GM12865 (cell line): Measurements from ENCODE around the gene TBKBP1.
A peak's percentile ranks its signal among the peaks of the same experiment; 100 is the strongest.

Source experiments
- DNase-seq: peaks from one replicate; pipeline ENCODE4 v3.0.0; 2010; ENCODE audit warnings: low read depth
- H3K4me3 ChIP-seq: 2 replicates; pipeline ENCODE4 v1.5.1; 2011; ENCODE audit warnings: mild to moderate bottlenecking, low read depth, low read length, control low read depth
- CTCF ChIP-seq: IDR thresholded peaks from 2 replicates; pipeline ENCODE4 v1.5.1; 2011; ENCODE audit warnings: low read length, control low read depth, low read depth, inconsistent platforms; ENCODE audit not compliant: insufficient read depth; ENCODE audit errors: missing control alignments

Gene TBKBP1

GRCh38 chr17:47651704-47652103 lies 42.3 kb upstream of the TBKBP1 start:
- TF ChIP-seq CTCF, result no peak
- DNase-seq, result no peak
- peak overlapping the region; percentile 74 for H3K4me3 ChIP-seq

GRCh38 chr17:47652570-47652969 lies 41.4 kb upstream of the TBKBP1 start:
- TF ChIP-seq CTCF, result no peak
- DNase-seq, result no peak
- no peak overlapping the region; the same call in 1 of the 2 replicates for H3K4me3 ChIP-seq

GRCh38 chr17:47653442-47653841 lies 40.5 kb upstream of the TBKBP1 start:
- DNase-seq, result no peak
- H3K4me3 ChIP-seq, result no peak overlapping the region; the same call in 1 of the 2 replicates
- TF ChIP-seq CTCF, result no peak

- TF ChIP-seq CTCF, result no peak
- H3K4me3 ChIP-seq, result no peak overlapping the region
- DNase-seq, result no peak
These were observed 39.0 kb upstream of the TBKBP1 start for GRCh38 chr17:47654991-47655390.

- DNase-seq, result peak; percentile 73
- H3K4me3 ChIP-seq, result peak overlapping the region; percentile 40
- no peak for TF ChIP-seq CTCF
These were observed 33.9 kb upstream of the TBKBP1 start for GRCh38 chr17:47660064-47660492.

- DNase-seq, result peak; percentile 75
- no peak overlapping the region for H3K4me3 ChIP-seq
- peak; percentile 75 for TF ChIP-seq CTCF
These were observed 29.9 kb upstream of the TBKBP1 start for GRCh38 chr17:47663912-47664623.

GRCh38 chr17:47664624-47664941 lies 29.4 kb upstream of the TBKBP1 start:
- no peak for TF ChIP-seq CTCF
- DNase-seq, result no peak
- H3K4me3 ChIP-seq, result no peak overlapping the region
